Cerebellar nuclear complex (tissue), 1 donor: ENCODE data around the gene C5orf22.
"Not testable (repeated sequence)": the region's sequence is repeated elsewhere in the genome, so short reads cannot be mapped to it uniquely, and the experiment has no call there.

Experiments
- DNase-seq, 2 experiments: peaks; one replicate each; lab custom pipeline; 2025; lab: John Stamatoyannopoulos, UW

Gene C5orf22

DNA sequence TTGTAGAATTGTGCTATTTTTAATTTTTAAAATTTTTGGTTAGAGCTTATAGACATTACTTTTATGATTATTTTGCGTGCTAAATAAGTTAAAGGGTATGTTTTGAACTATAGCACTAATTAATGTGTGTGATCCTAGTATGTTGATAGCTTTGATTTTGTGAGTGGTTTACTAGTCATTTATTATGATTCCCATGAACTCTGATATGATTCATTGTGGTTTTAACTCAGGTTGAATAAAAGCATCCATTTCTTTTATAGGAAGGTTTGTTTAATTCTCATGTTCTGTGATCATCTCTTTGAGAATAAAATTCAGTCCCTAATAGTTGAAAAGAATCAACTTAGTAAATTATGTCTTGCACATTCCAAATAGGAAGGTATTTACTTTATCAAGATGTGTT, 22.5 kb downstream of the C5orf22 start:
- no peak for DNase-seq

DNA sequence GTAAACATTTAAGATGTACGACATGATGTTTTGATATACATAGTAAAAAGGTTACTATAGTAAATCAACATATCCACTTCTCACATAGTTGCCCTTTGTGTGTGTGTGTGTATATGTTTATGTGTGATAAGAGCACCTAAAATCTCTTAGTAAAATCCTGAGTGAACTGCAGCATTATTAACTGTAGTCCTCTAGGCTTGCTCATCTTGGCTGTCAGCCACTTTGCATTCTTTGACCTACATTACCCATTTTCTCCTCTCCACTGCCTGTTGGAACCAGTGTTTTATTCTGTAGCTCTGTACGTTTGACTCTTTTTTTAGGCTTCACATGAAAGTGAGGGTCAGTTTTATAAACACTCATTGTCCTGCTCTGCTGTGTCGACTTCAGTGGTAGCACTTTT, 24.4 kb downstream of the C5orf22 start:
- DNase-seq, result no peak

DNA sequence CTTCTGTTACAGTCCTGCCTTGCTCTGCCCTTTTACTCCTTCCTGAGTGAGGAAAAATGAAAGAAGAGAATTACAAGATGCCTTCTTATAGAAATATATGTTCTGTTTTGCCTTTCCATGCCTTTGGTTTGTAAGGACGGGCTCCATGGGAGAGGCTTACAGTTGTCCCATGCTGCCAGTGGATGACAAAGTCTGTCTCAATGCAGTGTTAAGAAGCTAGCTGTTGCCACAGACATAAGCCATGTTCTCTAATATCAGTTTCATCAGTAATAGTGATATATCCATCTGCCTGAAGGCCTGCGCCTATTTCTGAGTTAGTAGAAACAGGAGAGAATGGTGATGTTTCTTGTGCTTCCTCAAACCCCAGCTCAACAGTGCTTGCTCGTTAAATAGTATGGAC, 27.8 kb downstream of the C5orf22 start:
- DNase-seq, result no peak

DNA sequence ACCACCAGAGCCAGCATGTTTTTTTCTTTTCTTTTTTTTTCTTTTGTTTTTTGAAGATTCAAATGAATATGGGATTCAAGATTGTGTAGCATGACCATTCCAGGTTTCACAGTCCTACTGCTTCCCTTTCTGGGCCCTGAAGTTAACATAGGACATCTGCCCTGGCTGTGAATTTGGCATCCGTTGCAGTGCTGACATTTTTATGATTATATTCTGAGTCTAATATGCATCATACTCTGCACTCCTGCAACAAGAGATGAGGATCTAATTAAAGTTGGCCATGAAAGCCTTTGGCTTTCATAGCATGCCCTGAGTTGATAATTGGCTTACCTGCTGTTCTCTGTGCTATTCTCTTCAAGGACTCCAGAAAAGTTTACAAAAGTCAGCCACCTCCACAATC, 29.8 kb downstream of the C5orf22 start:
- no peak for DNase-seq

DNA sequence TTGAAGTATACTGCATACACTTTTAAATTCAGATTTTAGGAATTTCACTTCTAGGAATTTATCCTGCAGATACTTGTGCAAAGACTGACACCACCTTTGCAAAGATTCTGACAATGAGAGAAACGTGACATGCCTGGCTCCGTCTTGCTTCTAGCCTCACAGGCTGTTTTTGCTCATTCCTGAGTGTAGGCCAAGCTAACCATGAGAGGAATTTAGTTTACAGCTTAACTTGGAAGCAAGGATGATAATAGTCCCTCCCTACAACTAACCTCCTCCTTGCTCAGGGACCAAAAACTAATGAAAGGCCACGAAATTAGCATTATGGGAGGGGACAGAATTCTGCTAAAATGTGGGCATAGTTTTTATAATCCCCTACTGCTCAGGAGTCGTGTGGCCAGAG, 31.1 kb downstream of the C5orf22 start:
- no peak for DNase-seq

DNA sequence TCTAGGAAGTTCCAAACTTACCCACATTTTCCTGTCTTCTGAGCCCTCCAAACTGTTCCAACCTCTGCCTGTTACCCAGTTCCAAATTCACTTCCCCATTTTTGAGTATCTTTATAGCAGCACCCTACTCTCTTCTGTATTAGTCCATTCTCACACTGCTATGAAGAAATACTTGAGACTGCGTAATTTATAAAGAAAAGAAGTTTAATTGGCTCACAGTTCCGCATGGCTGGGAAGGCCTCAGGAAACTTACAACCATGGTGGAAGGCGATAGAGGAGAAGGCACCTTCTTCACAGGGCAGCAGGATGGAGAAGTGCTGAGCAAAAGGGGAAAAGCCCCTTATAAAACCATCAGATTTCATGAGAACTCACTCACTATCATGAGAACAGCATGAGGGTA, 34.3 kb downstream of the C5orf22 start:
- not testable (repeated sequence) for DNase-seq

DNA sequence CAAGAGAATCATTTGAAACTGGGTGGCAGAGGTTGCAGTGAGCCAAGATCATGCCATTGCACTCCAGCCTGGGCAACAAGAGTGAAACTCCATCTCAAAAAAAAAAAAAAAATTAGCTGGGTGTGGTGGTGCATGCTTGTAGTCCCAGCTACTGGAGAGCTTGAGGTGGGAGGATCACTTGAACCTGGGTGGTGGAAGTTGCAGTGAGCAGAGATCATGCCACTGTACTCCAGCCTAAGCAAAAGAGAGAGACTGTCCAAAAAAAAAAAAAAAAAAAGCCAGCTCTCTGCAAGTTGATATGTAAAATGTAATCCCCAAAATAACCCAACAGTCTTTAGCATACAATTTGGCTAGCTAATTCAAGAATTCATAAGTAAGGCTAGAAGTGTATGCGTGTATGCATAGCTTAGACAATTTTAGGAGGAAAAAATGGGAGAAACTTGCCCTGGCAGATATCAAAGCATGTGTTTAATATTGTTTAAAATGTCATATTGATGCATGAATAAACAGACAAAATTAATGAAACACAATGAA, 36.3 kb downstream of the C5orf22 start:
- no peak for DNase-seq

DNA sequence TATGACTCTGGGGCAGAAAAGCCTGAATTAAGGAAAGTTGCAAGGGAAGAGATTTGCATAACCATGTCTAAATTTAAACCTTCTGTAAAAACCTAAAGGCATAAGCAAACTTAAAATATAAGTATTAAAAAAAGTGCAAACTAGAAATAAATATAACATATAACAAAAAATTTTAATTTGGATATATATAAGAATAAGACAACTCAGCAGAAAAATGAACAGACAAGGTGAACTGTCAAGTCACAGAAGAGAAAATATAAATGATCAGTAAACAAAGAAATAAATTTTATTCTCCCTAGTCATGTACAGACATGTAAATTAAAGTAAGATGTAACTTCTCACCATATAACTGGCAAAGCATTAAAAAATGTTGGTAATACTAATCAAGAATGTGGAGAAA, 37.0 kb downstream of the C5orf22 start:
- no peak for DNase-seq

DNA sequence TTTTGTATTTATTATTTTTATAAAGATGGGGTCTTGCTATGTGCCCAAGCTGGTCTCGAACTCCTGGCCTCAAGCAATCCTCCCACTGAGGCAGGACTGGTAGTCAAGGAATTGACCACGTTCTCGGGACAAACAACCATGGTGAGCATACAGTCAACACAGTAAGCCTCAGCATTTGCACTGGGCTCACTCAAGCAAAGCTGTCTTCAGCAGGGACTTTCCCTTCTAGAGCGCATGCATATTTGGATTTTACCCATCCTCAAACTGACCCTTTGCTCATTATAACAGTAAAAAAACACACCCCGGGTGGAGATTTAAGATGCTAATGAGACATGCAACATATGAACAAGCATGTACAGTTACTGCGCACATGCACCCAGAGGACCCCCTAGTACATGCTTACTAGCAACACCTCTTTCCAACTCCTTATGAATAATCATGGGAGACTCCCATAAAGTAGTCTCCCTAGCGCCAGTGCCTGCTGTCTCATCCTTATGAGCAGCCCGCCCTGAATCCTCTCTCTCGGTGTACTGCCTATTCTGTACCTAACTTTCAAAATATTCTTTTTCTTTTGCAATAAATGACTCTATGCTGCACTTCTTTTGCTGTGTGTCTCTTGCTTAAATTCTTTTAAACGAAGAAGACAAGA, 41.5 kb downstream of the C5orf22 start:
- no peak for DNase-seq

DNA sequence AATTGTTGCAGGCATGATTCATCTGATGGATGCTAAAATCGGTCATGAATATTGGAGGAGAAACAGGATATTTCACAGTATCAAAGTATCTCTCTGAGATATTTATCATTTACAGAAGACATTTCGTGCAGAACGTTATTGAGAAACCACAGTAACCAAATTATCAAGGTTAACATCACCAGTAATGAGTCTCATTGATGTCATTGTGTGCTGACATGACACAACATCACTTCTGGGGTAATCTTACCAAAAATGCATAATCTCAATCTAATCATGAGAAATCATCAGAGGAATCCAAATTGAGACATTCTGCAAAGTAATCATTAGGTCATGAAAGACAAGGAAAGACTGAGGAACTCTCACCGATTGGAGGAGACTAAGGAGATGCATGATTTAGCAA, 42.7 kb downstream of the C5orf22 start:
- DNase-seq, result no peak

DNA sequence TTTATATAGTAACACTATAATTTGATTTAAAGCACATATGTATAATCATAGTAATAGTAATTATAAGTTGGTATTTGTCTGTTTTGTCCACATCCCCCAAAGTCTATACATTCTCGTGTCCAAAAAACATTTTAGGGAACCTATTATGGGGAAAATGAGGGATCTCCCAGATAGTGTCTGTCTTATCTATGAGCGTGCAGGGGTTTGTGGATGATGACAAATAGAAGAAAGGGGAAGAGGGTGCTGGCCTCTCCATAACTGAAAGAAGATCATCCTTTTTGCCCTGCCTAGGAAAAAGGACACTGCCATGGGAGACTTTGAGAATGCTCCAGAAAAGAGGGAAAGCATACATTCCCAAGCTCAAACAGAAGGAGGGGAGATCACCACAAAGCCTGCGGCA, 45.3 kb downstream of the C5orf22 start:
- DNase-seq, result no peak

DNA sequence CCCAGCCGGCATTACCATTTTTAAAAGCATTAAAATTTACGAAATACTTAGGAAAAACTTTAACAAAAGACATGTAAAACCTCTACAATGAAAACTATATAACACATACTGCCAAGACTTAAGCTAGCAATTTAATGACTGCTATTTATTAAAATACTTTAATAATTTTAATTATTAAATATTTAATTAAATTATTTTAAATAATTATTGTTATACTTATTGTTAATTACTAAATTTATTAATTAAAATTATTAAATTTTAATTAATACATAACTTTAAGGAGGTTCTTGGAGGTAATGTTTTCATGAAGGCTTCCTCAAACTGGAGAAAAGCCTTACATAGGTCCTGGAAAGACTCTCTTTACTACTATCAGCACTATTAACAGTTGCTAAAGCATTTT, 47.5 kb downstream of the C5orf22 start:
- DNase-seq, result no peak

DNA sequence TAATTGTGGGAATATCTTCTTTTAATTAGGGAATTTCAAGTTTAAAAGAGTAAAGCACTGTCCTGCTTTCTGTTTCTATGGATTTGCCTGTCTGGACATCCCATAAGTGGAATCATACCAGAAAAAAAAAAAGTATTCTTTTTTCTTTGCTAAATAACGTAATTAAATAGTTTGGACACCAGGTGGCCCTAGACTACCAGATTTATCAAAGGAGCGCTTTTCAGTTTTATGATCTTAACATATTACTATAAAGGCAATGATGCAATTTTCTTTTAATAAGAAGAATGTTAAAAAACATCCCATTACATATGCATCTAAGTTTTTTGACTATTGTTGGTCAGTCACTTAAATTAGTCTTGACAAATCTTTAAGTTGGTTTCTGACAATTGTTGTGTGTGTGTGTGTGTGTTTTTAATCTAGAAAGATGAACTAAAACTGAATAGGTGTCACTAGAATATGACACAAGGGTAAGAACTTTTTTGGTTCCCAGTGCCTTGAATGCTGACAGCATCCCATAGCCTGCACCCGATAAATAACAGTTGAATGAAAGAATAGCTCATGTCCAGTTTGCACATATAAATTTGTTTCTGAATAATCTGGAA, 49.5 kb downstream of the C5orf22 start:
- DNase-seq, result no peak

DNA sequence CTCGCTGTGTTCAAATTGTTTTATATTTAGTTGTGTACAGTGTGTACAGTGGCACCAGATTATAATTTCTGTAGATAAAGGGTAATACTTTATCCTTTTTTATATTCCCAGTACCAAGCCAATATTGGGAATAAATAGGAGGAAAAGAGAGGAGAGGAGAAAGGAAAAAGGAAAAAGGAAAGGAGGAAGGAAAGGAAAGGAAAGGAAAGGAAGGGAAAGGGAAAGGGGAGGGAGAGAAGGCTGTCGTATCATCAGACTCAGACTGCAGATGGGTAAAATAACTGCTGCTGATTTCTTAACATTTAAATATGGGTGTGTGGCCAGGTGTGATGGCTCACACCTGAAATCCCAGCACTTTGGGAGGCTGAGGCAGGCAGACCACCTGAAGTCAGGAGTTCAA, 51.0 kb downstream of the C5orf22 start:
- no peak for DNase-seq

DNA sequence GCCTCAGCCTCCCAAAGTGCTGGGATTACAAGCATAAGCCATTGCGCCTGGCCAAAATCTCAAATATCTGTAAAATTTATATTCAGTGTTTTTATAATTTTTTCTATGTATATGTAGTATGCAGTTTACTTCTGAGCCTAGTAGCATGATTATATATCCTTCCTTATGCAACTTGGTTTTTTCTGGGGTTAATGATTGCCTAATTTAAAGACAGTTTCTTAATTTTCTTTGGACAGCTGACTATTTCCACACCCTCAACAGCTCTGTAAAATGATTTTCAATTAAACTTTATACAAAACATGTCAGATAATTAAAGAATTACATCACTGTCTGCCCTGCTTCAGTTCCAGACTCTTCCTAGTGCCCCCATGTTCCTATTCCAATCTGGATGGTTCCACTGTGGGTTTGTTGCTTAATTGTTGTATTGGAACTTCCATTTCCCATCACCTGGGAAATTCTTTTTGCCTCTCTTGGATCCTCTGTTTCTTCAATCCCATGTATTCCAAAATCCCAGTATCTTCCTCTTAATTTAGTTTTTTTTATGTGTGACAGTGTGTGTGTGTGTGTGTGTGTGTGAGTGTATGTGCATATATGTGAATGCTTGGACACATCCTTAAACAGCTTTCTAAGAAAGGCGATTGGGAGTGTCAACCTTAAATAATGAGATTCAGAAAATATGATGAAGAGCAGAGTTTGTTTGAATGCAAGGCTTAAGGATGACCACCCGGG, 53.2 kb downstream of the C5orf22 start:
- no peak for DNase-seq

DNA sequence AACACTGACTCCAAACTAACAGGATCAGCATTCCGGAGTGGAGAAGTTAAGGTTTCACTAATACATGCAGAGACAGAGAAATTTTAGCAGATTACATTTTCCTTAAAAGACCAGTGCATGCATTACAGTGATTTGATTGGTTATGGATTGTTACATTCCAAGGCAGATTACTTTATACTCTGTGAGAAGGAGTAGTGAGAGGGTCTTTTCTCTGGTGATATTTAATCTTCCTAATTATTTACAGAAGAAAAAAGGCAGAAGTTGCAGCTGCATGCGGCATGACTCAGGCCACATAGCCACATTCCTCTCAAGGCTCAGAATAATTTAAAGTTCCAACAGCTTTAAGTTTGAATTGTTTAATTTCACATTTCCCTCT, 53.8 kb downstream of the C5orf22 start:
- DNase-seq, result no peak

DNA sequence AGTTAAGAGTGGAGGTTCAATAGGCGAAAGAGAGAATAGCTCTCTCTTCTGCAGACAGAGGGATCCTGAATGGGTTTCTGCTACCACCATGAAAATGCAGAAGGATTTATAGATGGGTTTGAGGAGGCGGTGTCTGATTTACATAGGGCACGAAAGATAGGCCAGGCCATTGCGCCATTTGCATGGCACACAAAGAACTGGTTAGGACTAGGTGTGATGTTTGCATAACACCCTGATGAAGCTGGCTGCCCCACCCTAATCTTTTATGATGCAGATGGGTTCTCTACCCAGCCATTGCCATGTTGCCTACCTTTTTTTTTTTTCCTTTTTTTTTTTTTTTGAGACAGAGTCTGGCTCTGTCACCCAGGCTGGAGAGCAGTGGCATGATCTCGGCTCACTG, 55.4 kb downstream of the C5orf22 start:
- no peak for DNase-seq

DNA sequence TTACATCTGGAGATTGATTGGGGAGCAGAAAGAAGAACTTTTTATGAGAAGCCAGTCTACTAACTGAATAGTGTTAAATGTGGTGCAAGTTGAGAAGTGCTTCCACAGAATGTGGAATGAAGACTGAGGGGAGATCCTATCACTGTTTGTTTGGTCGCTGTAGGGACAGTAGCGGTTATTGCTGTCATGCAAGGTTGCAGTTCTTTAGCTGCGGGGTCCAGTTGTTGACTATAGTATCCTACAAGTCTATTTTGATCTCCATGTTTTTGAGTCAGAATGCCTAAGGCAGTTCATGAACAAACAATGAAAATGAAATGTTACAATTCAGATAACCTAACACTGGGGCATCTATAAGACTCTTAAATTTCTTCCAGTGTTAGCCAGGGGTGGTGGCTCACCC, 61.6 kb downstream of the C5orf22 start:
- DNase-seq, result no peak

DNA sequence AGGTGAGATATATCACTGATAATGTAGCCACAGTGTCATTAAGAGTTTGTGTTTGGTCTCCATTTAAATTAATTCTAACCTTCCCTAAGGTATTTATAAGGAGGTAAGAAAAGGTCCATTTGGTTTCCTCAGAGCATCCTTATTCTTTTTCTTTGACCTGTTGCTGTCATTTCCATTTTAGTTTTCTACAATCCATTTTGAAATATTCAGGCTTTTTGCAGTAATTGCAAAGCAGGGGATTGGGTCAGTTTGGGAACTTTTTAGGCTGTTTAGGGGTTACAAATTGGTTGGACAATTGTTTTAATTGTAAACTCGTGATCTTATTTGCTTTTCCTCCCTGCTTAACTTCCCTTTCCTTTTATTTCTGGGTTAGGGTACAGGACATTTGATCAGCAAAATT, 64.3 kb downstream of the C5orf22 start:
- no peak for DNase-seq

DNA sequence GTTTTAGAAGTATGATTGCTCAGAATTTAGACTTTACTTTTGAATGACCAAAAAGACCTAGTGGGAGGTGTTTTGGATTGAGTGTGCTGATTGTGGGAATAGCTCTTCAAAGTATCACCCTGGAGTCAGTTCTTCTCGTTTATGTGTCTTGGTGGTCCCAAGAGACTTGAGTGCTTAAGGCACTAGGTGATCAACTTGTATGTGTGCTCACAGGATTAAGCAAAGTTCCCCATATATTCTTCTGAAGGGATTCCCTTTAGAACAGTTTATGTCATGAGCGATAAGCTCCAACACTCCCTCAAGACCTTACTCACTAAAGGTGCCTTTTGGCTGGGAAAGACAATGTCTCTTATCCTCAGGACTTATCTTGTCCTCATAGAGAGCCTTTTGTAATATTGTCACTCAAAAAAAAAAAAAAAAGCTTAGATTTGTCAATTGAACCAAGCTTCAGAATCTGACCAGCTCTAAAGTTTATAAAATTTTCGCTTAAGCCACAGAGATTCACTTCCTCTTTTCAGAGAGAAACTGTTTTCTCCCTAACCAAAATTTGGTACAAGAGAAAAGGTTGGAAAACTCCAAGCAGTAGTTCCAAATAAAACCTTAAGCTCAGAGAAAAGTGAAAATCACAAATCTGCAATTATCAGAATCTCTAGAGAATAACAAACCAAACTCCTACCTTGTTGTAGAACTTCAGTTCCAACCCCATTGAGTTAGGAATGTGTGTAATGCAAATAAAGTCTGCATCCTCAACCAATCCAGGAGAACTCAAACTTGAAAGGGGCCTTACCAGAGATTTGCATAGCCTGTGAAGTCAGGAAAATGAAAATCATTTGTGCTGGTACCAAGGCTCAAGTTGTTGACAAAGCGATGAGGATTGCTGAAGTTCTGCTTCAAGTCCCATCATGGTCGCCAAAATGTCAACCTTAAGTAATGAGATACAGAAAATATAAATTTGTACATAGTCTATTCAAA, 66.8 kb downstream of the C5orf22 start:
- no peak for DNase-seq

DNA sequence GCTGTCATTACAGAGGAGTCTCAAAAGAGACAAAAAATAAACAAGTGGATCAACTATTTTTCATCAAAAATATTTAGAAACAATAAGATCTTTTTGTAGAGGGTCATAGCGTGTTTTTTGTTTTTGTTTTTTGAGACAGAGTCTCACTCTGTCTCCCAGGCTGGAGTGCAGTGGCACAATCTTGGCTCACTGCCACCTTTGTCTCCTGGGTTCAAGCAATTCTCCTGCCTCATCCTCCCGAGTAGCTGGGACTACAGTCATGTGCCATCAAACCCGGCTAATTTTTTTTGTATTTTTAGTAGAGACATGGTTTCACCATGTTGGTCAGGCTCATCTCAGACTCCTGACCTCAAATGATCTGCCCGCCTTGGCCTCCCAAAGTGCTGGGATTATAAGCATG, 70.2 kb downstream of the C5orf22 start:
- not testable (repeated sequence) for DNase-seq

DNA sequence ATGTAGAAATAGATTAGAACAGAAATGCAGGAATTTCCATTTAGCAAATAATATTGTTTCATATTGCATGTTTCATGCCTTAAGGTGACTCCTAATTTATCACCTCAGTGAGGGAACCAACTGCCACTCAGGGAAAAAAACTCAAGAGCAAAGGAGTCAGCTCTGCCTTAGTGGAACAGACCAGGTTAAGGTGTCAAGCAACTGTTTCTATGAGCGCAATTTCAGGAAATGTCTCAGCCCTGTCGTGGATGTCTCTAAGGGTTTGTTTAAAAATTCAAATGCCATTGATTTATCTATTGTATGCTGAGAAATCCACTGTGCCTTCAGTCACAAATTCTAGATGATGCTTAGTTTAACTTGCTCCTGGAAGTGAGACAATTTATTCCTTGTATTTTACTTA, 72.1 kb downstream of the C5orf22 start:
- no peak for DNase-seq
